D721Med (cell line): ENCODE measurements around the gene ABLIM1.

ENCODE experiments used
- DNase-seq: peaks from one replicate; pipeline ENCODE4 v3.0.0; 2011; ENCODE audit warnings: low spot score; ENCODE audit not compliant: insufficient read length
- FAIRE-seq: peaks from 2 replicates; lab custom pipeline; 2011; peaks lifted over from hg19 to GRCh38; lab: Jason Lieb, UNC
- CTCF ChIP-seq: IDR thresholded peaks from 2 replicates; pipeline ENCODE4 v1.5.1; 2012; ENCODE audit warnings: mild to moderate bottlenecking, control low read depth; ENCODE audit not compliant: insufficient read depth; ENCODE audit errors: missing control alignments

Gene ABLIM1

DNA sequence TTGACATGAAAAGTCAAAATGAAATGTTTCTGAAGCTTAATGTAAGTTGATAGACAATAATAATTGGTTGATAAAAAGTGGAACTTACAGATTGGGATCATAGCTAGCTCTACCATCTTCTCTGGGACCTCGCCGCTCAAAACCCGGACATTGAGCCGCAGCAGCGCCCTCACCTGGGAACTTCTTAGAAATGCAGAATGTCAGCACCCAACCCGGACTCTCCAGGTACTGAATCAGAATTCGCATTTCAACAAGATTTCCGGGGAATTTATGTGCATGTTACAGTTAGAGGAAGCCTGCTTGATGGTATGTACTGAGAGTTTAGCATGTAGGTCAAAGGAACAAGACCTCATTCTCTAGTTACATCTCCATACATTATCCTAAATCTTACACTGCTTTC lies 36.7 kb upstream of the ABLIM1 start:
- TF ChIP-seq CTCF: peak; percentile 33
- no peak for FAIRE-seq
- no peak for DNase-seq

- FAIRE-seq (no peak), DNase-seq (no peak)
- no peak for TF ChIP-seq CTCF
These were observed 36.0 kb upstream of the ABLIM1 start for GRCh38 chr10:114694062-114694461.

DNA sequence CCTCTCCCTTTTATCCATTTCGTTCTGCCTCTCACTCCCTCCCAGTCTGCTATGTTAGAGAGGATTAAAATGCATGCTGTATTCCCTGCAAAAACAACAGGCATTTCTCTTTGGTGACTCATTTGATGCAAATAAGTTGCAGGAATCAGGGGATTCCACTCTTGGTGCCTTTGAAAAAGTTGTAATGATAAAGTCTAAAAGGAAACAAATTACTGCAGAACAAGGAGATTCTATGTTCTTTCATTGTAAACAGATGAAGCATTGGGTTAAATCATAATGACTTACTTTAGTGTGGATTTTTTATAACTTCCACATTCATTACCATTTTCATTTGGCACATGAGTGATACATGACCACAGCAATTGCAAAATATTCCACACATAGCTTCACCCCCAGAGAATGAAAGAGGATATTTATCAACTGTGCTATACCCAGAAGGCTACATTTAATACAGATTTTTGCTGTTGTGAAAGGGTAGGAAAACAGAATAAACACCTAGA lies 33.4 kb upstream of the ABLIM1 start:
- no peak for TF ChIP-seq CTCF
- FAIRE-seq: no peak
- DNase-seq: no peak

DNA sequence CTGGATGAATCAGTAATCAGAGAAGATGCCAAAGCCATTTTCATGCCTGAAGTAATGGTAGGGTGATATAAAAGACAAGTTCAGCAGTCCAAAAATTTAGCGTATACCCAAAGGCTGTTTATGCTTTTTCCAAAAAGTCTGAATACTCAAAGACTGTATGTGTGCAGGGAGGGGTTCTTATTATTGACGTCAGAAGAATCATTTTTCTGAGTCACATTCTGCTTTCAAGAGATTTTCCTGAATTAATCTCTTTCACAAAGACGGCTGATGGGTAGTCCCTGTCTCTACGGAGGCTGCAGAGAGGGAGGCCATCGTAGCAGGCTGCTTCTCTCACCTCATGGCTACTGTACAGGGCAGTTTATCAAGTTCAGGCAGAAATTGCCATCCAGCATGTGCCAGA lies 30.7 kb upstream of the ABLIM1 start:
- DNase-seq (no peak), FAIRE-seq (no peak)
- no peak for TF ChIP-seq CTCF

- FAIRE-seq: no peak
- no peak for TF ChIP-seq CTCF
- DNase-seq: no peak
These were observed 29.4 kb upstream of the ABLIM1 start for GRCh38 chr10:114687459-114687858.

DNA sequence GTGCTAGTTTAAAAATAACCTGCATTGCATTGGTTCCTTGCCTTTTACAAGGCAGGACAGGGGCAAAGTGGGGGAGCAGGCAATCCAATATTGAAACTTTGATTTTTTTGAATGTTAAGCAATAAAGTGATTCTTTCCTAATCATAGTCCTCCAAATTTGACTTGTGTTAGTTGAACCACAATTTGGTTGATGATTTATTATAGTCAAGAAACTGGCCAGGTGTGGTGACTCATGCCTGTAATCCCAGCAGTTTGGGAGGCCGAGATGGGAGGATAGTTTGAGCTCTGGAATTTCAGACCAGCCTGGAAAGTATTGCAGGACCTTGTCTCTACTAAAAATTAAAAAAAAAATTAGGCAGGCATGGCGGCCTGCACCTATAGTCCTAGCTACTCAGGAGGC lies 27.9 kb upstream of the ABLIM1 start:
- no peak for FAIRE-seq
- DNase-seq: no peak

More for the DNA sequence above, 27.9 kb upstream of the ABLIM1 start:
- no peak for TF ChIP-seq CTCF
